GM19193 (cell line): ENCODE measurements around the gene OLFML2A.

Experiments
- POLR2A ChIP-seq: IDR thresholded peaks from 4 replicates; pipeline ENCODE4 v1.6.1; 2011; ENCODE audit not compliant: insufficient read depth, insufficient read length; ENCODE audit errors: extremely low read depth

Gene OLFML2A

GRCh38 chr9:124776954-124777648 lies at the start of gene OLFML2A:
Gene OLFML2A (plus strand): TSS chr9:124777133. CDS start chr9:124777271, 138 bp downstream.
- TF ChIP-seq POLR2A: no peak

- TF ChIP-seq POLR2A: no peak
Measured at GRCh38 chr9:124730772-124731171, 46.2 kb upstream of the OLFML2A start.

GRCh38 chr9:124733964-124734740 lies 42.8 kb upstream of the OLFML2A start:
- TF ChIP-seq POLR2A: no peak

- no peak for TF ChIP-seq POLR2A
Measured at GRCh38 chr9:124735121-124735520, 41.8 kb upstream of the OLFML2A start.

- TF ChIP-seq POLR2A: no peak
Measured at GRCh38 chr9:124739360-124739759, 37.6 kb upstream of the OLFML2A start.

- TF ChIP-seq POLR2A: no peak
Measured at GRCh38 chr9:124741149-124741548, 35.8 kb upstream of the OLFML2A start.

- TF ChIP-seq POLR2A: no peak
Measured at GRCh38 chr9:124741662-124742061, 35.3 kb upstream of the OLFML2A start.

GRCh38 chr9:124742940-124743339 lies 34.0 kb upstream of the OLFML2A start:
- no peak for TF ChIP-seq POLR2A

- no peak for TF ChIP-seq POLR2A
Measured at GRCh38 chr9:124743686-124744348, 33.1 kb upstream of the OLFML2A start.

GRCh38 chr9:124747065-124747464 lies 29.9 kb upstream of the OLFML2A start:
- TF ChIP-seq POLR2A: no peak

GRCh38 chr9:124749284-124749683 lies 27.6 kb upstream of the OLFML2A start:
- TF ChIP-seq POLR2A: no peak

GRCh38 chr9:124749781-124750180 lies 27.2 kb upstream of the OLFML2A start:
- no peak for TF ChIP-seq POLR2A

- no peak for TF ChIP-seq POLR2A
Measured at GRCh38 chr9:124752967-124753366, 24.0 kb upstream of the OLFML2A start.

GRCh38 chr9:124754289-124754688 lies 22.6 kb upstream of the OLFML2A start:
- no peak for TF ChIP-seq POLR2A

- no peak for TF ChIP-seq POLR2A
Measured at GRCh38 chr9:124755061-124755460, 21.9 kb upstream of the OLFML2A start.
